Transverse colon (tissue), 4 donors: Measurements from ENCODE around the gene OTOGL. TPM values are rescaled to one million over a fixed set of nuclear protein-coding genes. Genes with fewer than 3 reads are reported as not detected.

ENCODE experiments used
- DNase-seq: peaks from one replicate; pipeline ENCODE4 v3.0.0-alpha.2; 2019
- H3K27ac ChIP-seq, 4 donors: fragments of 200-600 bp; sonication (generic); 2 replicates each; pipeline ENCODE4 v1.5.1; 2016 to 2018; ENCODE audit warnings: inconsistent platforms in 4 of 4
- H3K27me3 ChIP-seq: fragments of 200-600 bp; sonication (generic); 2 replicates; pipeline ENCODE4 v1.5.1; 2017; ENCODE audit warnings: inconsistent platforms
- H3K36me3 ChIP-seq, 4 donors: fragments of 200-600 bp; sonication (generic); 2 replicates each; pipeline ENCODE4 v1.5.1; 2017 to 2019; ENCODE audit warnings: inconsistent platforms in 4 of 4
- H3K4me1 ChIP-seq, 4 donors: fragments of 200-600 bp; sonication (generic); 2 replicates each; pipeline ENCODE4 v1.5.1; 2017 to 2020; ENCODE audit warnings: inconsistent platforms in 4 of 4
- H3K4me3 ChIP-seq, 4 donors: fragments of 200-600 bp; sonication (generic); 1 replicate in 1 of 4; 2 replicates in 3 of 4; pipeline versions ENCODE4 v1.5.1 to v1.6.1; 2017 to 2019; ENCODE audit warnings: inconsistent platforms in 4 of 4
- H3K9me3 ChIP-seq, 2 donors: fragments of 200-600 bp; sonication (generic); 2 replicates each; pipeline ENCODE4 v1.5.1; 2017 to 2019; ENCODE audit warnings: inconsistent platforms in 2 of 2
- CTCF ChIP-seq, 5 experiments: fragments of 200-600 bp in 3 of 5; fragments of 450-650 bp in 2 of 5; sonication (generic) in 3 of 5; IDR thresholded peaks; 1 replicate in 2 of 5; 2 replicates in 3 of 5; pipeline ENCODE4 v1.5.1; 2016 to 2017; ENCODE audit warnings: antibody characterized with exemption in 5 of 5, inconsistent platforms in 3 of 5, mild to moderate bottlenecking in 2 of 5, moderate library complexity in 1 of 5
- EP300 ChIP-seq: sonication (generic); formaldehyde crosslinking; IDR thresholded peaks from one replicate; pipeline ENCODE4 v1.6.1; 2017; ENCODE audit warnings: antibody characterized with exemption, low read depth
- POLR2A ChIP-seq: fragments of 450-650 bp; IDR thresholded peaks from one replicate; pipeline ENCODE4 v1.6.1; 2016; ENCODE audit warnings: antibody characterized with exemption, mild to moderate bottlenecking, moderate library complexity
- POLR2AphosphoS5 ChIP-seq, 3 donors: sonication (generic); formaldehyde crosslinking; IDR thresholded peaks; one replicate each; pipeline ENCODE4 v1.6.1; 2016; ENCODE audit warnings: antibody characterized with exemption in 3 of 3
- WGBS, 2 donors: methylation state at CpG; one replicate each; pipeline ENCODE4 v1.1.5; 2018; ENCODE audit warnings: low coverage in 1 of 2; 5-methylcytosine and 5-hydroxymethylcytosine counted together
- in situ Hi-C, 4 donors: fragments of 200-750 bp; cut with MboI; loops; one replicate each; pipeline versions ENCODE4 v1.15.0 to v1.15.1; 2017; ENCODE audit warnings: low sequenced_read_pairs in 3 of 4, low pct_ligation_motif_present in 1 of 4, low pct_unique_long_range_greater_than_20kb in 1 of 4
- intact Hi-C: fragments of 100-400 bp; cut with DNase I; formaldehyde crosslinking; loops from one replicate; pipeline ENCODE4 v1.15.1; 2023; ENCODE audit warnings: low total_unique reads
- total RNA-seq, 4 donors: library from RNA; depleted of rRNA; stranded (reverse); fragments of >200 nt; gene quantifications; one replicate each; pipeline ENCODE4 v1.1.0, GENCODE V29; 2016

OTOGL gene
- total RNA-seq, 4 donors from 2014 or later, result 0.32 to 0.60 (median 0.41) TPM; not detected in 1

GRCh38 chr12:80364056-80364455, 264.7 kb downstream of the OTOGL start:
- intact Hi-C loops, result no loop called here
- H3K36me3 ChIP-seq, result no peaks in the 10 kb centered on the region
- H3K27me3 ChIP-seq, result no peaks in the 10 kb centered on the region
- no peaks in the 10 kb centered on the region for H3K4me1 ChIP-seq
- H3K27ac ChIP-seq, result no peak overlapping the region
- H3K4me3 ChIP-seq, result no peak overlapping the region
- in situ Hi-C loops, result no loop called here
- DNase-seq, result no peak
- no peaks in the 10 kb centered on the region for H3K9me3 ChIP-seq
- 64 to 81% methylated on average over 3 of the region's 3 CpGs for WGBS, 2 donors
- no peak for TF ChIP-seq POLR2A
- no peak for TF ChIP-seq POLR2AphosphoS5 (IDR thresholded peaks at IDR 0.05)
- TF ChIP-seq CTCF (IDR thresholded peaks at IDR 0.05), result no peak
- TF ChIP-seq EP300, result no peak

GRCh38 chr12:80373666-80374065, 274.3 kb downstream of the OTOGL start:
- no peak overlapping the region for H3K4me3 ChIP-seq
- in situ Hi-C loops (no loop called here), intact Hi-C loops (no loop called here)
- 44 to 50% methylated on average over 2 to 4 of the region's 4 CpGs for WGBS, 2 donors
- H3K27ac ChIP-seq, result no peak overlapping the region
- TF ChIP-seq POLR2A (no peak), CTCF (IDR thresholded peaks at IDR 0.05) (no peak), POLR2AphosphoS5 (IDR thresholded peaks at IDR 0.05) (no peak), EP300 (no peak)
- no peaks in the 10 kb centered on the region for H3K9me3 ChIP-seq
- H3K36me3 ChIP-seq, result no peaks in the 10 kb centered on the region
- no peaks in the 10 kb centered on the region for H3K4me1 ChIP-seq
- DNase-seq, result no peak
- no peaks in the 10 kb centered on the region for H3K27me3 ChIP-seq

- in situ Hi-C loops, result no loop called here
- Histone ChIP-seq H3K27me3 (no peaks in the 10 kb centered on the region), H3K9me3 (no peaks in the 10 kb centered on the region), H3K4me1 (no peaks in the 10 kb centered on the region), H3K27ac (no peak overlapping the region), H3K36me3 (no peaks in the 10 kb centered on the region), H3K4me3 (no peak overlapping the region)
- intact Hi-C loops, result no loop called here
- TF ChIP-seq EP300 (no peak), CTCF (IDR thresholded peaks at IDR 0.05) (no peak), POLR2AphosphoS5 (IDR thresholded peaks at IDR 0.05) (no peak), POLR2A (no peak)
- no peak for DNase-seq
These were observed 275.3 kb downstream of the OTOGL start for GRCh38 chr12:80374615-80375014.

GRCh38 chr12:80377140-80377794, 277.9 kb downstream of the OTOGL start:
- H3K4me1 ChIP-seq, result no peaks in the 10 kb centered on the region
- H3K27me3 ChIP-seq, result no peaks in the 10 kb centered on the region
- in situ Hi-C loops, result no loop called here
- no peak for DNase-seq
- no peaks in the 10 kb centered on the region for H3K9me3 ChIP-seq
- 47 to 76% methylated on average over 2 to 4 of the region's 4 CpGs for WGBS, 2 donors
- no peak overlapping the region for H3K27ac ChIP-seq
- TF ChIP-seq POLR2A (no peak), POLR2AphosphoS5 (IDR thresholded peaks at IDR 0.05) (no peak), EP300 (no peak), CTCF (IDR thresholded peaks at IDR 0.05) (no peak)
- no peaks in the 10 kb centered on the region for H3K36me3 ChIP-seq
- intact Hi-C loops, result no loop called here
- no peak overlapping the region for H3K4me3 ChIP-seq
